H1 (cell line): ENCODE data around the gene SHANK1. TPM values are rescaled to one million over a fixed set of nuclear protein-coding genes. Genes with fewer than 3 reads are reported as not detected.

ENCODE experiments used
- SIN3A ChIP-seq, 2 experiments: IDR thresholded peaks in 1 of 2; conservative IDR thresholded peaks in 1 of 2; 2 replicates each; pipeline ENCODE4 v1.6.1; 2011 to 2012; ENCODE audit warnings: low read length in 2 of 2, improper control_type of control experiment in 1 of 2, low read depth in 1 of 2, mild to moderate bottlenecking in 1 of 2
- polyA plus RNA-seq, 7 experiments: library from polyadenylated mRNA; depleted of rRNA in 3 of 7; stranded (reverse) in 5 of 7; unstranded in 2 of 7; fragments of >200 nt in 5 of 7; fragments of 200-250 nt in 2 of 7; gene quantifications; 1 replicate in 5 of 7; 2 replicates in 1 of 7; 4 replicates in 1 of 7; pipeline versions ENCODE4 v1.2.1 to v1.2.3, GENCODE V29; 2011 to 2013; ENCODE audit warnings: missing spikeins in 2 of 7, mixed read lengths in 2 of 7
- total RNA-seq: library from RNA; stranded (reverse); fragmentation: NEBNext Ultra II Directional; extraction: Animal tissue kit (Norgen Biotek cat#: 25700); gene quantifications from 2 replicates; pipeline ENCODE4 v1.2.1, GENCODE V29; 2021

SHANK1 gene
- total and polyA plus RNA-seq, 2 of the 8 experiments (the other 6 are each of a cell fraction or from before 2014, with no cell fraction given), result 1.1 to 3.7 TPM

GRCh38 chr19:50723735-50724521, 4.3 kb upstream of the SHANK1 start (continued):
- 0 out of 4 replicates have a peak, but pooled peaks of 1 of the 2 experiments have one; percentile 26 for TF ChIP-seq SIN3A (conservative IDR thresholded peaks at IDR 0.05 in 1 of 2, IDR thresholded peaks at IDR 0.05 in 1 of 2; ENCODE audit: low read depth in 1 of 2, low read length in 2 of 2)
